Measurements from ENCODE around the gene SLC12A3. TPM values are rescaled to one million over a fixed set of nuclear protein-coding genes. Genes with fewer than 3 reads are reported as not detected.
A peak's percentile ranks its signal among the peaks of the same experiment; 100 is the strongest.

The SLC12A3 gene, protein sequence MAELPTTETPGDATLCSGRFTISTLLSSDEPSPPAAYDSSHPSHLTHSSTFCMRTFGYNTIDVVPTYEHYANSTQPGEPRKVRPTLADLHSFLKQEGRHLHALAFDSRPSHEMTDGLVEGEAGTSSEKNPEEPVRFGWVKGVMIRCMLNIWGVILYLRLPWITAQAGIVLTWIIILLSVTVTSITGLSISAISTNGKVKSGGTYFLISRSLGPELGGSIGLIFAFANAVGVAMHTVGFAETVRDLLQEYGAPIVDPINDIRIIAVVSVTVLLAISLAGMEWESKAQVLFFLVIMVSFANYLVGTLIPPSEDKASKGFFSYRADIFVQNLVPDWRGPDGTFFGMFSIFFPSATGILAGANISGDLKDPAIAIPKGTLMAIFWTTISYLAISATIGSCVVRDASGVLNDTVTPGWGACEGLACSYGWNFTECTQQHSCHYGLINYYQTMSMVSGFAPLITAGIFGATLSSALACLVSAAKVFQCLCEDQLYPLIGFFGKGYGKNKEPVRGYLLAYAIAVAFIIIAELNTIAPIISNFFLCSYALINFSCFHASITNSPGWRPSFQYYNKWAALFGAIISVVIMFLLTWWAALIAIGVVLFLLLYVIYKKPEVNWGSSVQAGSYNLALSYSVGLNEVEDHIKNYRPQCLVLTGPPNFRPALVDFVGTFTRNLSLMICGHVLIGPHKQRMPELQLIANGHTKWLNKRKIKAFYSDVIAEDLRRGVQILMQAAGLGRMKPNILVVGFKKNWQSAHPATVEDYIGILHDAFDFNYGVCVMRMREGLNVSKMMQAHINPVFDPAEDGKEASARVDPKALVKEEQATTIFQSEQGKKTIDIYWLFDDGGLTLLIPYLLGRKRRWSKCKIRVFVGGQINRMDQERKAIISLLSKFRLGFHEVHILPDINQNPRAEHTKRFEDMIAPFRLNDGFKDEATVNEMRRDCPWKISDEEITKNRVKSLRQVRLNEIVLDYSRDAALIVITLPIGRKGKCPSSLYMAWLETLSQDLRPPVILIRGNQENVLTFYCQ
- total RNA-seq (not detected), polyA plus RNA-seq (not detected)

DNA sequence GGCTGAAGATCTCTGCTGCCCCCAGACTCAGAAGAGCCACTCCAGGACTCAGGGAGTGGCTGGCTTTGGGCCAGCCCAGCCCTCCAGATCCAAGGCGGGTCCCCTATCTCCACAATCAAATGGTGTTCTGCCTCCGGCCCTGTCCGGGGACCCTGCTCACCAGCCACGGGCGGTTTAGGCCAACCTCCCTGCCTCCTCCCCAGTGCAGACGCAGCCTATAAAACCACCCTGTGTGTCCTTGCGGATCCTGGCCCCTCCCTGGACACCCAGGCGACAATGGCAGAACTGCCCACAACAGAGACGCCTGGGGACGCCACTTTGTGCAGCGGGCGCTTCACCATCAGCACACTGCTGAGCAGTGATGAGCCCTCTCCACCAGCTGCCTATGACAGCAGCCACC, at the start of gene SLC12A3:
TSS of gene SLC12A3 (plus strand) at position 248 of the 400 bp plus-strand sequence. CDS start at position 277, 29 bp downstream.
- Mint-ChIP-seq H3K4me3 (no peak within 1 kb of the TSS), H3K9me3 (no peaks in the 10 kb centered on the region), H3K4me1 (peaks cover 5 to 44% (median 27%) of the 10 kb centered on the region in 4 donors), H3K27ac (peak within 1 kb of the TSS in 1 of 3 donors; percentile 38), H3K27me3 (peaks cover 7% of the 10 kb centered on the region), H3K36me3 (no peaks in the 10 kb centered on the region)
- no peak within 1 kb of the TSS for H3K27ac ChIP-seq (ENCODE audit: insufficient read depth, low read length, poor library complexity, severe bottlenecking)
- H3K4me1 ChIP-seq (ENCODE audit: control insufficient read depth, insufficient read depth, low read length, poor library complexity, severe bottlenecking) = peaks cover 22% of the 10 kb centered on the region
- no peak for DNase-seq
- H3K36me3 ChIP-seq (ENCODE audit: control insufficient read depth, insufficient read depth, low read length) = no peaks in the 10 kb centered on the region
- no peak within 1 kb of the TSS for H3K4me3 ChIP-seq (ENCODE audit: low read depth, low read length)
- no peaks in the 10 kb centered on the region for H3K27me3 ChIP-seq (ENCODE audit: control insufficient read depth, insufficient read depth, low read length)
- H3K9me3 ChIP-seq (ENCODE audit: control insufficient read depth in 2 of 2, low read length in 2 of 2) = no peaks in the 10 kb centered on the region
- ATAC-seq (ENCODE audit: low read depth in 2 of 2) = no peak

DNA sequence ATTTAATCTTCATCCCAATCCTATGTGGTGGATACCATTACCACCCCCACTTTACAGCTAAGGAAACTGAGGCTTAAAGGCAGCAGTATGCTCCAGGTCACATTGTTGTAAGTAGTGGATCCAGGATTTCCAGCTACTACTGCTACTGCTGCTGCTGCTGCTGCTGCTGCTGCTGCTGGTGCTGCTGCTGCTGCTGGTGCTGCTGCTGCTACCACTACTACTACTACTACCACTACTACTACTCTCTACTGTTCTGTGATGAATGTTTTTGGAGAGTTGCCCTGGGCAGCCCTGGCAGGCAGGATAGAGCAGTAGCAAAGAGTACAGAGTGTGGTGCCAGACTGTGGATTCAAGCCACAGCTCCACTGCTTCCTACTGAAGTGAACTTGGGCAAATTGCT, 49.3 kb upstream of the SLC12A3 start:
- no peaks in the 10 kb centered on the region for H3K27me3 Mint-ChIP-seq
- peaks cover 12% of the 10 kb centered on the region for H3K36me3 ChIP-seq (ENCODE audit: control insufficient read depth, insufficient read depth, low read length)
- H3K27me3 ChIP-seq (ENCODE audit: control insufficient read depth, insufficient read depth, low read length) = no peaks in the 10 kb centered on the region
- no peaks in the 10 kb centered on the region for H3K9me3 Mint-ChIP-seq
- peaks cover 5% of the 10 kb centered on the region for H3K36me3 Mint-ChIP-seq
- peaks cover 0 to 3% (median 0%) of the 10 kb centered on the region in 4 donors for H3K4me1 Mint-ChIP-seq
- DNase-seq (no peak), ATAC-seq (ENCODE audit: low read depth in 2 of 2) (no peak)
- peak overlapping the region in 1 of 3 donors; percentile 32 for H3K27ac Mint-ChIP-seq
- no peaks in the 10 kb centered on the region for H3K4me1 ChIP-seq (ENCODE audit: control insufficient read depth, insufficient read depth, low read length, poor library complexity, severe bottlenecking)
- no peak overlapping the region for H3K27ac ChIP-seq (ENCODE audit: insufficient read depth, low read length, poor library complexity, severe bottlenecking)
- H3K4me3 Mint-ChIP-seq = no peak overlapping the region
- no peaks in the 10 kb centered on the region for H3K9me3 ChIP-seq (ENCODE audit: control insufficient read depth in 2 of 2, low read length in 2 of 2)
- no peak overlapping the region for H3K4me3 ChIP-seq (ENCODE audit: low read depth, low read length)

DNA sequence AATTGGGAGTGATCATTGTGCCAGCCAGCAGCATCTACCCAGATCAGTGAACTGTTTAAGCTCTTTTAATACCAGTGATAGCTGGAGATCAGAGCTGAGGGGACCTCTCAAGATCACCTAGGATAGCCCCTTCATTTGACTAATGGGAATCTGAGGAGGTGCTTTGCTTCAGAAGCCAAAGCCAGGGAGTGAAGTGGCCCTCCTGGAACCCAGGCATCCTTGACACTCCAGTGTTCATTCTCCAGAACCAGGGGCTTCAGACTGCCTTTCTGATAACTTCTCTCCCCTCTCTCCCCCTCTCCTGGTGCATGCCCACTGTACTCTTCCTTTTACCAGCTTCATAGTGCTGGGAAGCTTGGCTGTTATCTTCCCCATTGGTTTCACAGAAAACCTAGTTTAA, 48.0 kb upstream of the SLC12A3 start:
- Histone ChIP-seq H3K9me3 (ENCODE audit: control insufficient read depth in 2 of 2, low read length in 2 of 2) (no peaks in the 10 kb centered on the region), H3K4me3 (ENCODE audit: low read depth, low read length) (no peak overlapping the region), H3K4me1 (ENCODE audit: control insufficient read depth, insufficient read depth, low read length, poor library complexity, severe bottlenecking) (no peaks in the 10 kb centered on the region), H3K27me3 (ENCODE audit: control insufficient read depth, insufficient read depth, low read length) (no peaks in the 10 kb centered on the region), H3K36me3 (ENCODE audit: control insufficient read depth, insufficient read depth, low read length) (peaks cover 20% of the 10 kb centered on the region), H3K27ac (ENCODE audit: insufficient read depth, low read length, poor library complexity, severe bottlenecking) (no peak overlapping the region)
- Mint-ChIP-seq H3K27ac (no peak overlapping the region), H3K9me3 (no peaks in the 10 kb centered on the region), H3K4me1 (peaks cover 0 to 3% (median 0%) of the 10 kb centered on the region in 4 donors), H3K27me3 (no peaks in the 10 kb centered on the region), H3K36me3 (peaks cover 15% of the 10 kb centered on the region), H3K4me3 (no peak overlapping the region)
- DNase-seq (no peak), ATAC-seq (ENCODE audit: low read depth in 2 of 2) (no peak)

DNA sequence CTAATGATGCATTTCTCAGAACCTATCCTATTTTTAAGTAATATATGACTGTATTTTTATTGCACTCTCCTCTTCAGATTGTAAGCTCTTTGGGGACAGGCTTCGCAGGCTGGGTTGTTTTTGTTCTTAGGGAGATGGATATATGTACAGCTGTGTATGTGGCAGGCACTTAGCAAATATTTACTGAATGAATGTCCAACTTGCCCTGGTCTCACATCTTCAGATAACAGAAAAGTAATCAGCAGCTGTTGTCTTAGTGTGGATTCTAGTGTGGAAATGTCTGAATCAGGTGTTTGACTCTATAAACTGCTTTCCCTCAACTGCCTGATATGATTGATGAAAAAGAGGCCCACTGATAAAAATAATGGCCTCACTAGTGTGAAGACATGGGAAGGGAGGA, 47.1 kb upstream of the SLC12A3 start:
- Histone ChIP-seq H3K27me3 (ENCODE audit: control insufficient read depth, insufficient read depth, low read length) (no peaks in the 10 kb centered on the region), H3K27ac (ENCODE audit: insufficient read depth, low read length, poor library complexity, severe bottlenecking) (no peak overlapping the region), H3K9me3 (ENCODE audit: control insufficient read depth in 2 of 2, low read length in 2 of 2) (no peaks in the 10 kb centered on the region), H3K4me1 (ENCODE audit: control insufficient read depth, insufficient read depth, low read length, poor library complexity, severe bottlenecking) (no peaks in the 10 kb centered on the region), H3K36me3 (ENCODE audit: control insufficient read depth, insufficient read depth, low read length) (peaks cover 27% of the 10 kb centered on the region), H3K4me3 (ENCODE audit: low read depth, low read length) (no peak overlapping the region)
- H3K27ac Mint-ChIP-seq = peak overlapping the region in 2 of 3 donors; percentile 6 to 7
- H3K4me3 Mint-ChIP-seq = no peak overlapping the region
- peaks cover 15% of the 10 kb centered on the region for H3K36me3 Mint-ChIP-seq
- peaks cover 0 to 3% (median 0%) of the 10 kb centered on the region in 4 donors for H3K4me1 Mint-ChIP-seq
- ATAC-seq (ENCODE audit: low read depth in 2 of 2) (no peak), DNase-seq (no peak)
- H3K9me3 Mint-ChIP-seq = no peaks in the 10 kb centered on the region
- no peaks in the 10 kb centered on the region for H3K27me3 Mint-ChIP-seq

DNA sequence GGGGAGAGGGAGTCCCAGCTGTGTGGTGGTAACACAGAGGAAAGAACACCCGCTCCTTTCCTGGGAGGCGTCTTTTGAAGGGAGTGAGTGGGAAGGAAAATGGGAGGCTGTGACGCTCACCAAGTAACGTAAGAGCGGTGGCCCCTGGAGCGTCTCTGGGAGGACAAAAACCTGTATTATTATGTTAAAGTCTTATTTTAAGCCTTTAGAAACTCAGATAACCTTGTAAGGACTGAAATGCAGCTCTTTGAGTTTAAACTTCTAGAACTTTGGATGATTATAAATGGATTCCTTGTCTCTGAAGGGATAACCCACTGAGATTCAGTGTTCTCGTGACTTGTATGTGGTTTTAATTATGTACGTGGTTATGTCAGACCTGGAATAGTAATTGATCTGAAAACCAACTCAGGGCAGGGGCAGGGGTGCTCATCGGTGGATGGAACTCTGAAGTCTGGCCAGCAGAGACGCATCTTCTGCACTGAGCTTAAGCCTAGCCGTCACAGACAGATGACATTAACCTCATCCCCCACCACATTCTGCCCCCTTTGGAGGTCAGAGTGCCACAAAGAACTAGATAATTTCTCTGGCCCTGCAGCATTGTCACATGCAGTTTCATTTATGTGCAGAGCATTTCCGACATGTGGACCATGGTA, 41.8 kb upstream of the SLC12A3 start:
- Mint-ChIP-seq H3K36me3 (peaks cover 31% of the 10 kb centered on the region), H3K4me3 (no peak overlapping the region), H3K27ac (peak overlapping the region in 1 of 3 donors; percentile 85), H3K27me3 (peaks cover 7% of the 10 kb centered on the region), H3K9me3 (peaks cover 0 to 1% (median 0%) of the 10 kb centered on the region in 7 donors), H3K4me1 (peaks cover 9 to 31% (median 14%) of the 10 kb centered on the region in 4 donors)
- no peaks in the 10 kb centered on the region for H3K27me3 ChIP-seq (ENCODE audit: control insufficient read depth, insufficient read depth, low read length)
- DNase-seq (no peak), ATAC-seq (ENCODE audit: low read depth in 2 of 2) (no peak)
- no peak overlapping the region for H3K27ac ChIP-seq (ENCODE audit: insufficient read depth, low read length, poor library complexity, severe bottlenecking)
- H3K4me3 ChIP-seq (ENCODE audit: low read depth, low read length) = no peak overlapping the region
- peaks cover 45% of the 10 kb centered on the region for H3K36me3 ChIP-seq (ENCODE audit: control insufficient read depth, insufficient read depth, low read length)
- H3K4me1 ChIP-seq (ENCODE audit: control insufficient read depth, insufficient read depth, low read length, poor library complexity, severe bottlenecking) = peaks cover 6% of the 10 kb centered on the region
- H3K9me3 ChIP-seq (ENCODE audit: control insufficient read depth in 2 of 2, low read length in 2 of 2) = no peaks in the 10 kb centered on the region

DNA sequence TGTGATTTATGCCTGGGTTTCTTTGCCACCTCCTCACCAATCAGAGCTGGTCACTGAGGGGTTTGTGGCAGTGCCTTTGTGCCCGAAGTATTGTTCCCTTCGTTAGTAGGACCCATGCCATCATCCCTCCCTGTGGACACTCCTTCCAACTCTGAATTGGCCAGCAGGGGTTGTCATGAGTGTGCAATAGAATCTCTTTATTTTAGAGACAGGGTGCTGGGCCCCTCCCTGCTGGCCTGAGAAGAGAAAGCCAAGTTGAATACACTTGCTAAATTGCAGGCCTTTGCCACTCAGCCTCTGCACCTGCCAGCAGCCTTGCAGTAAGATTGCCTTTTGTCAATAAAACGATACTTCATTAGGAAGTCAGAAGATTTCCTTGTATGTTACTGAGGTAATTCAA, 40.7 kb upstream of the SLC12A3 start:
- peaks cover 0 to 1% (median 0%) of the 10 kb centered on the region in 7 donors for H3K9me3 Mint-ChIP-seq
- peaks cover 14 to 42% (median 22%) of the 10 kb centered on the region in 4 donors for H3K4me1 Mint-ChIP-seq
- peaks cover 7% of the 10 kb centered on the region for H3K27me3 Mint-ChIP-seq
- no peak overlapping the region for H3K4me3 ChIP-seq (ENCODE audit: low read depth, low read length)
- ATAC-seq (ENCODE audit: low read depth in 2 of 2) (no peak), DNase-seq (no peak)
- peak overlapping the region in 2 of 3 donors; percentile 31 to 84 for H3K27ac Mint-ChIP-seq
- no peaks in the 10 kb centered on the region for H3K9me3 ChIP-seq (ENCODE audit: control insufficient read depth in 2 of 2, low read length in 2 of 2)
- H3K27ac ChIP-seq (ENCODE audit: insufficient read depth, low read length, poor library complexity, severe bottlenecking) = peak overlapping the region; percentile 5
- peaks cover 38% of the 10 kb centered on the region for H3K36me3 Mint-ChIP-seq
- no peak overlapping the region for H3K4me3 Mint-ChIP-seq
- peaks cover 6% of the 10 kb centered on the region for H3K4me1 ChIP-seq (ENCODE audit: control insufficient read depth, insufficient read depth, low read length, poor library complexity, severe bottlenecking)
- H3K27me3 ChIP-seq (ENCODE audit: control insufficient read depth, insufficient read depth, low read length) = no peaks in the 10 kb centered on the region
- peaks cover 39% of the 10 kb centered on the region for H3K36me3 ChIP-seq (ENCODE audit: control insufficient read depth, insufficient read depth, low read length)

DNA sequence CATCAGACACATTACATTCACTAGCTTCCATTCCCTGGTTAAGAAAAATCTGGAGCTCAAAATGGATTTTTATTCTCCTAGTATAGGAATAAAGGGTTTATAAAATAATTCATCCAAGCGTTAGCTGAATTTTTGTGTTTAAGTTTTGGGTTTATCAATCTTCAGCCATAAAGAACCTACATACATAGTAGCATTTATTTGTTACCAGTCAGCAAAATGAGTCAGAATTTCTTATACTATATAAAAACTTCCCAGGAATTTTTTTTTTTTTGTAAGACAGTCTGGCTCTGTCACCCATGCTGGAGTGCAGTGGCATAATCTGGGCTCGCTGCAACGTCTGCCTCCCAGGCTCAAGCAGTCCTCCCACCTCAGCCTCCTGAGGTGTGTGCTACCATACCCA, 40.2 kb upstream of the SLC12A3 start:
- H3K4me1 Mint-ChIP-seq = peaks cover 14 to 47% (median 24%) of the 10 kb centered on the region in 4 donors

More for the DNA sequence above, 40.2 kb upstream of the SLC12A3 start:
- no peak for ATAC-seq (ENCODE audit: low read depth in 2 of 2)
- H3K27me3 Mint-ChIP-seq = peaks cover 7% of the 10 kb centered on the region
- no peak overlapping the region for H3K27ac ChIP-seq (ENCODE audit: insufficient read depth, low read length, poor library complexity, severe bottlenecking)
- H3K4me3 ChIP-seq (ENCODE audit: low read depth, low read length) = no peak overlapping the region
- H3K4me3 Mint-ChIP-seq = no peak overlapping the region
- H3K27me3 ChIP-seq (ENCODE audit: control insufficient read depth, insufficient read depth, low read length) = no peaks in the 10 kb centered on the region
- no peaks in the 10 kb centered on the region for H3K9me3 ChIP-seq (ENCODE audit: control insufficient read depth in 2 of 2, low read length in 2 of 2)
- H3K9me3 Mint-ChIP-seq = peaks cover 0 to 1% (median 0%) of the 10 kb centered on the region in 7 donors
- H3K4me1 ChIP-seq (ENCODE audit: control insufficient read depth, insufficient read depth, low read length, poor library complexity, severe bottlenecking) = peaks cover 6% of the 10 kb centered on the region
- H3K36me3 ChIP-seq (ENCODE audit: control insufficient read depth, insufficient read depth, low read length) = peaks cover 34% of the 10 kb centered on the region
- H3K36me3 Mint-ChIP-seq = peaks cover 40% of the 10 kb centered on the region
- H3K27ac Mint-ChIP-seq = peak overlapping the region; percentile 31 to 84 (median 43)
- DNase-seq = no peak

Measured in CD4-positive, CD25-positive, alpha-beta regulatory T cell (primary cell).